Measurements from ENCODE around the gene ASCL1.

DNA sequence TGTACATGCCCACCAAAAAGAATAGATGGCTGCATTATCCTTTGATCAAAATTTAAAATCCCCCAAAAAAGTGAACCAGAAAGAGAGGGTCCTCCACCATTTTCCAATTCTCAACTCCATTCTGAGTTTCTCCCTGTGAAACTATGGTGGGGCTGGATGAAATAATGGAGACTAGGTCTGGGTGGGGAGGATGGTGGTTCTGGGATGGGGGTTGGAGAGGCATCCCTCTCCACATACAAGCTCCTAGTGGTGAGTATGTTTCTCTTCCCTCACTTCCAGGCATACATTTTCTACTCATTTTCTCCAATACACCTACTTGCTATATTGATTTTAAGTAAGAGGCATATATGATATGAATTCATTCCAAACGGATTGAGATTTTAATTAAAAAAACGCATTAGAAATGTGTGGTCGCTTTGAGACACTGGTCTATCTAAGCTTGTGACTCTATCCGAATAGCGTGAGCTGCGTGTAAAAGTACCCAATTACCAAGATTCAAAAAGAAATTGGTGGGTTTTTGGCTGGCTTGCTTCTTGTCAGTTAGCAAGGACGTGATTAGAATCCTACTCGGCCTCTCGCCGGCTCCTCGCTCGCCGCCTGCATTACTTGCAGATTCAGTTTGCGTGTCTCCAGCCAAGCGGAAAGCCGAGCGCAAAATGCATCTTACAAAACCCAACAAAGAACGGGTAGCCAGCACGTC, 3.4 kb downstream of the ASCL1 start:
- TF ChIP-seq NKRF (IDR thresholded peaks at IDR 0.05; ENCODE audit: borderline replicate concordance) (no peak), JUNB (CRISPR knock-in tag; conservative IDR thresholded peaks at IDR 0.05) (no peak), PPARD (CRISPR knock-in tag; IDR thresholded peaks at IDR 0.05) (no peak), NR2C1 (IDR thresholded peaks at IDR 0.05) (no peak), NR2C1 (tag; IDR thresholded peaks at IDR 0.05) (no peak), POLR2A (conservative IDR thresholded peaks at IDR 0.05) (no peak), CTCF (IDR thresholded peaks at IDR 0.05 in 2 of 3, conservative IDR thresholded peaks at IDR 0.05 in 1 of 3; ENCODE audit: insufficient read depth in 2 of 3, low read depth in 1 of 3, low read length in 3 of 3) (no peak), DIDO1 (tag; IDR thresholded peaks at IDR 0.05; ENCODE audit: low read depth) (no peak)
- TF ChIP-seq, protein P1, sequence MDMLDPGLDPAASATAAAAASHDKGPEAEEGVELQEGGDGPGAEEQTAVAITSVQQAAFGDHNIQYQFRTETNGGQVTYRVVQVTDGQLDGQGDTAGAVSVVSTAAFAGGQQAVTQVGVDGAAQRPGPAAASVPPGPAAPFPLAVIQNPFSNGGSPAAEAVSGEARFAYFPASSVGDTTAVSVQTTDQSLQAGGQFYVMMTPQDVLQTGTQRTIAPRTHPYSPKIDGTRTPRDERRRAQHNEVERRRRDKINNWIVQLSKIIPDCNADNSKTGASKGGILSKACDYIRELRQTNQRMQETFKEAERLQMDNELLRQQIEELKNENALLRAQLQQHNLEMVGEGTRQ (CRISPR knock-in tag; IDR thresholded peaks at IDR 0.05): no peak
